K562 (cell line): ENCODE results near the gene MCL1. TPM values are rescaled to one million over a fixed set of nuclear protein-coding genes. Genes with fewer than 3 reads are reported as not detected.

Experiments used
- CEBPB ChIP-seq: fragments of 450-650 bp; IDR thresholded peaks from 2 replicates; pipeline ENCODE4 v1.6.1; 2016; ENCODE audit warnings: missing genetic modification characterization, missing compliant biosample characterization
- MEIS2 ChIP-seq: fragments of 450-650 bp; IDR thresholded peaks from 2 replicates; pipeline ENCODE4 v1.6.1; 2014; ENCODE audit warnings: mild to moderate bottlenecking; ENCODE audit not compliant: partially characterized antibody
- ZKSCAN1 ChIP-seq: fragments of 150-350 bp; IDR thresholded peaks from 2 replicates; pipeline ENCODE4 v1.6.1; 2016; ENCODE audit warnings: low read depth, low read length
- ZKSCAN3 ChIP-seq: fragments of 250-450 bp; sonication (Bioruptor Pico); IDR thresholded peaks from 2 replicates; pipeline ENCODE4 v1.4.0; 2020
- ZNF143 ChIP-seq: sonication (generic); formaldehyde crosslinking; IDR thresholded peaks from 2 replicates; pipeline ENCODE4 v1.9.0; 2022; ENCODE audit warnings: mild to moderate bottlenecking, missing genetic modification reagents
- ZNF76 ChIP-seq: fragments of 250-450 bp; sonication (Bioruptor Pico); IDR thresholded peaks from 2 replicates; pipeline ENCODE4 v1.4.0; 2020; ENCODE audit warnings: mild to moderate bottlenecking, moderate library complexity, borderline replicate concordance
- polyA plus RNA-seq, 8 experiments: library from polyadenylated mRNA; depleted of rRNA in 4 of 8; stranded (reverse) in 5 of 8; unstranded in 3 of 8; fragments of >200 nt; fragmentation: Nextera tagmentation in 2 of 8; fragmentation: Illumina TruSeq in 1 of 8; extraction: Ambion mirVana in 2 of 8; extraction: Trizol in 1 of 8; gene quantifications; 2 replicates each; pipeline versions ENCODE4 v1.2.1 to v1.2.3, GENCODE V29; 2011 to 2014; ENCODE audit warnings: inconsistent platforms in 1 of 8, missing spikeins in 1 of 8
- total RNA-seq, 7 experiments: library from RNA; depleted of rRNA in 6 of 7; stranded (reverse); fragments of >200 nt in 6 of 7; fragmentation: Illumina TruSeq in 2 of 7; extraction: Trizol in 2 of 7; gene quantifications; 2 replicates each; pipeline versions ENCODE4 v1.2.1 to v1.2.3, GENCODE V29; 2011 to 2021; ENCODE audit warnings: low replicate concordance in 1 of 7
- TF ChIP-seq, protein P1 (sequence below), 2 experiments: fragments of 450-650 bp in 1 of 2; sonication (generic) in 1 of 2; formaldehyde crosslinking in 1 of 2; IDR thresholded peaks; 2 replicates each; pipeline versions ENCODE4 v1.7.1 to v1.9.0; 2016 to 2022; ENCODE audit warnings: inconsistent platforms in 1 of 2, mild to moderate bottlenecking in 1 of 2, missing genetic modification reagents in 1 of 2
- TF ChIP-seq, protein P2 (sequence below): fragments of 450-650 bp; IDR thresholded peaks from 2 replicates; pipeline ENCODE4 v1.6.1; 2014; ENCODE audit warnings: low read depth, mild to moderate bottlenecking, moderate library complexity, borderline replicate concordance
- TF ChIP-seq, protein P3 (sequence below): sonication (generic); formaldehyde crosslinking; IDR thresholded peaks from 2 replicates; pipeline ENCODE4 v1.8.0; 2023; ENCODE audit warnings: missing genetic modification reagents, mild to moderate bottlenecking, borderline replicate concordance

The MCL1 gene
- total and polyA plus RNA-seq, 9 of the 15 experiments (the other 6 are each of a cell fraction or from before 2014, with no cell fraction given) = 27.1 to 224 (median 138) TPM

DNA sequence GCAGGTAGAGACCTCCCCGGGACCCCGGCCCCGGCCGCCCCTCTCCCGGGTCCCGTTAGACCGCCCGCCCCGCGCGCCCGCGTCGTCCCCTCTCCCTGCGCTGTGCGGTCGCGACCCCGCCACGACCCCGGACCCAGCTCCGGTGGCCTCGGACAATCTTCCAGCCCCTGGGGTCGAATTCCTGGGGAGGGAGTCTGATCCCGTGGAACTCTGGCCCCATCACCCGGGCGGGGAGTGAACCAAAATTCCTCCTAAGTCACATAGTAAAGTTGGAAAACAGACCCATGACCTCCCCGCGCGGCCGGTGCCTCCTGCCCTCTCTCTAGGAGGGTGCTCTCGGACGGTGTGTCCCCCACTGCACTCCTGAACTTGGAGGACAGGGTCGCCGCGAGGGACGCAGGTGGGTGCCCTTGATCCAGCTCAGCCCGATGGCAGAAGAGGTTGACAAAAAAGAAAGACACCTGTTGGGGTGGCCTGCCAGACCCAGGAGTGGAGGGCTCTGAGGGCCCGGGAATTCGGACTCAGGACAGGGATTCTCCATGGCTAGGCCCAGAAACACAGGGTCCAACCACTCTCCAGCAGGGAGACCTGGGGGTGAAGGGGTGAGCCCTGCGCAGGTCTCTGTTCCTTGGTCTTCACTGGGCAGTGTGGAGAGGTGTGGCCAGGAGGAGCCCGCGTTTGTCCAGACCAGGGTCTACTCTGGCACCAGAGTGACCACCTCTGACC lies 29.8 kb downstream of the MCL1 start (continued):
- TF ChIP-seq, protein P1, sequence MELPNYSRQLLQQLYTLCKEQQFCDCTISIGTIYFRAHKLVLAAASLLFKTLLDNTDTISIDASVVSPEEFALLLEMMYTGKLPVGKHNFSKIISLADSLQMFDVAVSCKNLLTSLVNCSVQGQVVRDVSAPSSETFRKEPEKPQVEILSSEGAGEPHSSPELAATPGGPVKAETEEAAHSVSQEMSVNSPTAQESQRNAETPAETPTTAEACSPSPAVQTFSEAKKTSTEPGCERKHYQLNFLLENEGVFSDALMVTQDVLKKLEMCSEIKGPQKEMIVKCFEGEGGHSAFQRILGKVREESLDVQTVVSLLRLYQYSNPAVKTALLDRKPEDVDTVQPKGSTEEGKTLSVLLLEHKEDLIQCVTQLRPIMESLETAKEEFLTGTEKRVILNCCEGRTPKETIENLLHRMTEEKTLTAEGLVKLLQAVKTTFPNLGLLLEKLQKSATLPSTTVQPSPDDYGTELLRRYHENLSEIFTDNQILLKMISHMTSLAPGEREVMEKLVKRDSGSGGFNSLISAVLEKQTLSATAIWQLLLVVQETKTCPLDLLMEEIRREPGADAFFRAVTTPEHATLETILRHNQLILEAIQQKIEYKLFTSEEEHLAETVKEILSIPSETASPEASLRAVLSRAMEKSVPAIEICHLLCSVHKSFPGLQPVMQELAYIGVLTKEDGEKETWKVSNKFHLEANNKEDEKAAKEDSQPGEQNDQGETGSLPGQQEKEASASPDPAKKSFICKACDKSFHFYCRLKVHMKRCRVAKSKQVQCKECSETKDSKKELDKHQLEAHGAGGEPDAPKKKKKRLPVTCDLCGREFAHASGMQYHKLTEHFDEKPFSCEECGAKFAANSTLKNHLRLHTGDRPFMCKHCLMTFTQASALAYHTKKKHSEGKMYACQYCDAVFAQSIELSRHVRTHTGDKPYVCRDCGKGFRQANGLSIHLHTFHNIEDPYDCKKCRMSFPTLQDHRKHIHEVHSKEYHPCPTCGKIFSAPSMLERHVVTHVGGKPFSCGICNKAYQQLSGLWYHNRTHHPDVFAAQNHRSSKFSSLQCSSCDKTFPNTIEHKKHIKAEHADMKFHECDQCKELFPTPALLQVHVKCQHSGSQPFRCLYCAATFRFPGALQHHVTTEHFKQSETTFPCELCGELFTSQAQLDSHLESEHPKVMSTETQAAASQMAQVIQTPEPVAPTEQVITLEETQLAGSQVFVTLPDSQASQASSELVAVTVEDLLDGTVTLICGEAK (IDR thresholded peaks at IDR 0.05) = peak; percentile 37; the same call in 1 of the 2 replicates
- TF ChIP-seq, protein P1 (CRISPR knock-in tag; IDR thresholded peaks at IDR 0.05) = no peak
- TF ChIP-seq ZNF76 (CRISPR knock-in tag) = no peak
- TF ChIP-seq, protein P2, sequence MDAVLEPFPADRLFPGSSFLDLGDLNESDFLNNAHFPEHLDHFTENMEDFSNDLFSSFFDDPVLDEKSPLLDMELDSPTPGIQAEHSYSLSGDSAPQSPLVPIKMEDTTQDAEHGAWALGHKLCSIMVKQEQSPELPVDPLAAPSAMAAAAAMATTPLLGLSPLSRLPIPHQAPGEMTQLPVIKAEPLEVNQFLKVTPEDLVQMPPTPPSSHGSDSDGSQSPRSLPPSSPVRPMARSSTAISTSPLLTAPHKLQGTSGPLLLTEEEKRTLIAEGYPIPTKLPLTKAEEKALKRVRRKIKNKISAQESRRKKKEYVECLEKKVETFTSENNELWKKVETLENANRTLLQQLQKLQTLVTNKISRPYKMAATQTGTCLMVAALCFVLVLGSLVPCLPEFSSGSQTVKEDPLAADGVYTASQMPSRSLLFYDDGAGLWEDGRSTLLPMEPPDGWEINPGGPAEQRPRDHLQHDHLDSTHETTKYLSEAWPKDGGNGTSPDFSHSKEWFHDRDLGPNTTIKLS = no peak
- TF ChIP-seq ZKSCAN3 (CRISPR knock-in tag) = no peak
- TF ChIP-seq, protein P3, sequence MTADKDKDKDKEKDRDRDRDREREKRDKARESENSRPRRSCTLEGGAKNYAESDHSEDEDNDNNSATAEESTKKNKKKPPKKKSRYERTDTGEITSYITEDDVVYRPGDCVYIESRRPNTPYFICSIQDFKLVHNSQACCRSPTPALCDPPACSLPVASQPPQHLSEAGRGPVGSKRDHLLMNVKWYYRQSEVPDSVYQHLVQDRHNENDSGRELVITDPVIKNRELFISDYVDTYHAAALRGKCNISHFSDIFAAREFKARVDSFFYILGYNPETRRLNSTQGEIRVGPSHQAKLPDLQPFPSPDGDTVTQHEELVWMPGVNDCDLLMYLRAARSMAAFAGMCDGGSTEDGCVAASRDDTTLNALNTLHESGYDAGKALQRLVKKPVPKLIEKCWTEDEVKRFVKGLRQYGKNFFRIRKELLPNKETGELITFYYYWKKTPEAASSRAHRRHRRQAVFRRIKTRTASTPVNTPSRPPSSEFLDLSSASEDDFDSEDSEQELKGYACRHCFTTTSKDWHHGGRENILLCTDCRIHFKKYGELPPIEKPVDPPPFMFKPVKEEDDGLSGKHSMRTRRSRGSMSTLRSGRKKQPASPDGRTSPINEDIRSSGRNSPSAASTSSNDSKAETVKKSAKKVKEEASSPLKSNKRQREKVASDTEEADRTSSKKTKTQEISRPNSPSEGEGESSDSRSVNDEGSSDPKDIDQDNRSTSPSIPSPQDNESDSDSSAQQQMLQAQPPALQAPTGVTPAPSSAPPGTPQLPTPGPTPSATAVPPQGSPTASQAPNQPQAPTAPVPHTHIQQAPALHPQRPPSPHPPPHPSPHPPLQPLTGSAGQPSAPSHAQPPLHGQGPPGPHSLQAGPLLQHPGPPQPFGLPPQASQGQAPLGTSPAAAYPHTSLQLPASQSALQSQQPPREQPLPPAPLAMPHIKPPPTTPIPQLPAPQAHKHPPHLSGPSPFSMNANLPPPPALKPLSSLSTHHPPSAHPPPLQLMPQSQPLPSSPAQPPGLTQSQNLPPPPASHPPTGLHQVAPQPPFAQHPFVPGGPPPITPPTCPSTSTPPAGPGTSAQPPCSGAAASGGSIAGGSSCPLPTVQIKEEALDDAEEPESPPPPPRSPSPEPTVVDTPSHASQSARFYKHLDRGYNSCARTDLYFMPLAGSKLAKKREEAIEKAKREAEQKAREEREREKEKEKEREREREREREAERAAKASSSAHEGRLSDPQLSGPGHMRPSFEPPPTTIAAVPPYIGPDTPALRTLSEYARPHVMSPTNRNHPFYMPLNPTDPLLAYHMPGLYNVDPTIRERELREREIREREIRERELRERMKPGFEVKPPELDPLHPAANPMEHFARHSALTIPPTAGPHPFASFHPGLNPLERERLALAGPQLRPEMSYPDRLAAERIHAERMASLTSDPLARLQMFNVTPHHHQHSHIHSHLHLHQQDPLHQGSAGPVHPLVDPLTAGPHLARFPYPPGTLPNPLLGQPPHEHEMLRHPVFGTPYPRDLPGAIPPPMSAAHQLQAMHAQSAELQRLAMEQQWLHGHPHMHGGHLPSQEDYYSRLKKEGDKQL = no peak
- no peak for TF ChIP-seq ZKSCAN1
- TF ChIP-seq ZNF143 = 0 out of 2 replicates have a peak, but pooled peaks have one; percentile 30
- no peak for TF ChIP-seq MEIS2
- no peak for TF ChIP-seq CEBPB
